Right forelimb (tissue), 1 donor: ENCODE data around the gene GUCY1A1.

Source experiments
- DNase-seq: peaks from one replicate; pipeline ENCODE4 v3.0.0-alpha.2; 2018

The GUCY1A1 gene

DNA sequence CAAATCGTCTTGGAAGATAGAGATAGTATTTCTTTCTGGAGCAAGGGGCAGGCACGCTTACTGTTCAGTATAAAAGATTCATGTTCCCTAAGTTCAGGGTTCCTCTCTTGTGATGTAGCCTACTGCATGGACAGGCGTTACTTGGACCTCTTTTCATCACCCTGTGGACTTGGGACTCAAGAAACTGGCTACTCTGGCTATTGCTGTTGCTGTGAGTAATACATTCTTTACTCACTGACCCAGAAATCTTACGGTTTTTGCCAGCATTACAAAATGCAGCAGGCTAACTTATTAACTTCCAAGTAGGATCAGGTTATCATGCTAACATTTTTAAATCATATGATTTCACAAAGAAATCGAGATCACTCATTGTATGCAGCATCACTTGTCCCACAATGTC is 79.3 kb downstream of the GUCY1A1 start:
- DNase-seq = no peak

DNA sequence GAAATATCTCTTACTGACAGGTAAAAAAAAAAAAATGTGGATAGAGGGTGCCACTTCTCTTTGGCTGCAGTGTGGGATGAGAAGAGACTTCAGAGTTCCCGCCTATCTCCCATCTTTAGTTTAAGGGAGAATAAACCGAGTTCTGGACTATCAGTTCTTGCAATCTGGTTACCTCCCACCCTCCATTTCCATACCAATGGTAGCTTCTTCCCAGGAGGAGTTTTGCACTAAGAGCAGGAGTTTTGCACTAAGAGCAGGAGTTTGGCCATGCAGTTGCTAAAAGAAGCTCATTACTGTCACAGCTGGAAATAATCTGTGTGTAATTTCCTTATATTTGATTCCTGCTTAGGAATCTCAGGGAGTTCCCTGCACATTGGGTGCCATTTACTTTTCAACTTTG is 81.4 kb downstream of the GUCY1A1 start:
- no peak for DNase-seq

DNA sequence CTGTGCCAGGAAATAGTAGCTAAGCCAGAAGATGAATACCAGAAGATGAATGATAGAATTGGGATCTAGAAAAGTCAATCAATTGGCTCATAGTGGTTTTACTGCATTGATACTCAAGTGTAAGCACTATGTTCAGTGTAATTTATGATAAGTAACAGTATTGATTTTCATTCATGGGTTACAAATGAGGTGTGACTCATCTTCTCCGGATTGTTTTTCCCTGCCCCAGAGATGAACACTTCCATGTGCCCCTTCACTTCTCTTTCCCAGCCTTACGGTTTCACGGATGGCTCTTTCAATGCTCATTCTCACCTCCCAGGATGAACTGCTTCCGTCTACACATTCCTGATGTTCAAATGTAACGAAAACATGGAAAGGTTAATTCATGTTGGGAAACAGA is 82.4 kb downstream of the GUCY1A1 start:
- DNase-seq = no peak

DNA sequence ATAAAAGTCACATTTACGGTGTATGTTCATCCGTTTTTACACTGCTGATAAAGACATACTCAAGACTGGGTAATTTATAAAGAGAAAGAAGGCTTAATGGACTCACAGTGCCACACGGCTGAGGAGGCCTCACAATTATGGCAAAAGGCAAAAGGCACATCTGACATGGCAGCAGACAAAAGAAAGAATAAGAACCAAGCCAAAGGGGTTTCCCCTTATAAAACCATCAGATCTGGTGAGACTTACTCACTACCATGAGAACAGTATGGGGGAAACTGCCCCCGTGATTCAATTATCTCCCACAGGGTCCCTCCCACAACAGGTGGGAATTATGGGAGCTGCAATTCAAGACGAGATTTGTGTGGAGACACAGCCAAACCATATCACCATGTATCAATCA is 84.9 kb downstream of the GUCY1A1 start:
- DNase-seq = no peak

DNA sequence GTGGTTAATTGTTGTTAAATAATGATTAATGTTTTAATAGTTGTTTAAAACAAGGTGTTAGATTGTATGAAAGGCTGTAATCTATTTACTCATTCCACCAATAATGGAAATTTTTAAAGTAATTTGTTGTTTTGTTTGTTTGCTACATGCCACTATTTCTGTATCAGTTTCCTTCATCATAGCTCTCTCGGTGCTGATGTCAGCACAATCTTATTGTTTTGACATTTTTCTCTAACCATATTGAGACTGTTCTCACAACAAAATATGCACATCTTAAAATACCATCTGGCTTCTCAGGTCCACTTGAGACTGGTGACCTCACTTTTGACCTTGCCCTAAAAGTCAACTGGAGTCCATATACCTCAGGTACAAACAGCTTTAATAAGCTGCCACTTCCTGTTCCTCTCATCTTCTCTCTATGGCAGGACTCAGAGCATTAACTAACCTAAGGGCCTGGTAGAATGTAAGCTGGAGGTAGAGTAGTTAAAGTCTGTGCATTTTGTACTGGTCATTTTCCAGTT is 91.2 kb downstream of the GUCY1A1 start:
- DNase-seq = no peak

DNA sequence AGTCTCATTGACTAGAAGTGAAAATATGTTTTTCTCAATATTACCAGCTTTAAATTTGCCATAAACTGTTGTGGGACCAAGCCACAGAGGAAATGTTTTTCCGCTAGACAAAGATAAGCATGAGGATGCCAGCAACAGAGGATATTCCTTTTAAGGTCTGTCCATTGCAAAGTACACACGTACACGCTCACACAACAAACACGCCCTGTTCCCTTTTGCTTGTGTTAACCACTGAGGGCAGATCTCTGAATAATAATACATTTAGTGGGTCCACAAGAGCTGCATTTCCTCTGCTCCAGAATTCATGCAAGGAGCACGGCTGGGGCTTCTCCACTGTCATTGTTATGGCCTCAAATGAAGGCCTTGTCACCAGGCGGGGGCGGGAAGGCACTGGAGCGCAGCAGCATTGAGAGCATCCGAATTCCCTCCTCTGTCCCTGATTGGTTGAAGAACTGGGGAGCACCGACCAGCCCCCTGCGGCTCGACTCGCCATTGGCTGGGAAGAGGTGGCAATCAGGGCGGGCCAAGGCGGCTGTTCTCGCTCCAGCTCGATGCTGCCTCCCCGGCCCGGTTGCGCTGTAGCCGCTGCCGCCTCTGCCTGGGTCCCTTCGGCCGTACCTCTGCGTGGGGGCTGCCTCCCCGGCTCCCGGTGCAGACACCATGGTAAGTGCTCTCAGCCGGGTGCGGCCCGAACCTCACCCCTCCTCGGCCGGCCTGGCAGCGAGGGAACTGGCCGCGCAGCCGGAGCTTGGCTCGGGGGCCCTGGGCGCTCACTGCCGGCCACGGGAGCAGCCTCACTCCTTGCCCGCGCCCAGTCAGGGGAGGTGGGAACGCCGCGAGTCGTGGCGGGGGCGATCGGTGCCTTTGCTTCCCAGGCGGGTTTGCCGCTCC is 92.1 kb downstream of the GUCY1A1 start, which contains the start of gene GUCY1B1:
GUCY1B1 (plus strand) TSS at position 541 of the 891 bp plus-strand sequence; CDS start at position 661, 120 bp downstream.
- DNase-seq = peak; percentile 93

DNA sequence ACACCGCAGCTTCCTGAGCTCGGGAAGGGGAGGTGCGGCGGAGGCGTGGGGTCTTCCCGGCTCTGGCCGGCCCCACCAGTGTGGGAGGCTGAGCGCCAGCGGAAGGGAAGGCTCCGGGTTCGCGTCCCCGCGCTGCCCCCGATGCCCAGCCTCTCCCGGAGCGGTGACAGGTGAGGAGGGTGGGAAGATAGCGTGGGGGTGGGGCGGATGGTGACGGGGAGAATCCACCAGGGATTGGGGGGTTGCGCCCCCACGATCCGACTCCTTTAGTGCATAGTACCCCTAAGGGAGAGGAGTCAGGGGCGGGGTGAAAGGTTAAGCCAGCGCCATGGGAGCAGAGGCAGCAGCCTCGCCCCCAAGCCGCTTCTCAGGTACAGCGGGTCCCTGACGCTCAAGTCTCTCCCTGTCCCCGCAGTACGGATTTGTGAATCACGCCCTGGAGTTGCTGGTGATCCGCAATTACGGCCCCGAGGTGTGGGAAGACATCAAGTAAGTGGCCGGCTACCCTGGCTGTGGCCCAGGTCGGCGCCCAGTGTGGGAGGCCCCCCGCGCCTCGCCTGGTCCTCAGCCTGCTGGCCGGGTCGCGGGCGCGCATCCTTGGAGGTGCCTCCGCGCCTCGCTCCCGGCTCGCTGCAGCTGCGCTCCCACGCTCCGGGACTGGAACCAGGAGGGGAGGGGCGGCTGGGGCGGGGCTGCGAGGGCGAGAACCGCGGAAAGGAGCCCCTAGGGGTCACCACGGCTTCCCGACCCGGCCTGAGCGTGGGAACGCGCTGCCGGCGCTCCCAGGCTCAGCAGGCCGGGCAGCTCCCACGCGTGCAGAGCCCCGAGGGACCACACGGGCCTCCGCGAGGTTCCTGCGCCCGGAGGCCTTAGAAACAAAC is 93.0 kb downstream of the GUCY1A1 start:
- peak; percentile 81 for DNase-seq

DNA sequence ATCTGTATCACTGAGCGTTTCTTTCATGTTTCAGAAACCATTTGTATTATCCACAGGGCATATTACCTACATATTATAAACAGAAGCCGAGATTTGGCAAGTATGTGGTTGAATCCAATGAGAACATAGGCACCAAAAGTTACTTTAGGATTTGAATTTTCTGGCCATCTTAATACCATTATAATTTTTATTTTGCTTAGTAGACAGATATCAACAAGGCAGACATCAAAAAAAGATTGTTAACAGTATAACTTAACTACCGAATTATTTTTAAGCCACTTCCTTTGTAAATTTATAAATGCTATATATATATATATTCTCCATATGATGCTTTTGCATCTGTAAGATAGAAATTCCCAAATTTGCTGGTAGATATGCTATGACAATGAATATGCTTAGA is 94.4 kb downstream of the GUCY1A1 start:
- DNase-seq = no peak

DNA sequence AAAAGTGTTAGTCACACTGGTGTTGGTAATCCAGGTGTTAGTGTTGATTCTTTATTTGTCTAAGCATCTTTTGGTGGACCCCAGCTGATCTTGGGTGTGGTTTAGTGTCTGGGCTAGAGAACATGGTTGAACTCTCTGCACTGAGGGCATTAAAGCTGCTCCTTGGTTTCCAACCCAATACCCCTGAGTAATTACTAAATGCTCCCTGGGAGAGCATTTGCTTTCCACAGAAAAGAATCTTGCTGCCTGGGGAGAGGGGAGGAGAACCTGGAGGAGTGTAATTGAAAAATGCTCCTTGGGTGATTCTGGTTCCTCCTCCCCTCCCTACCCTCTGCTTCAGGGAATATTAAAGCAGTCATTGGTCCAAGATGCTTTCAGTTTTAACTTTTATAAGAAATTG is 95.3 kb downstream of the GUCY1A1 start:
- no peak for DNase-seq

DNA sequence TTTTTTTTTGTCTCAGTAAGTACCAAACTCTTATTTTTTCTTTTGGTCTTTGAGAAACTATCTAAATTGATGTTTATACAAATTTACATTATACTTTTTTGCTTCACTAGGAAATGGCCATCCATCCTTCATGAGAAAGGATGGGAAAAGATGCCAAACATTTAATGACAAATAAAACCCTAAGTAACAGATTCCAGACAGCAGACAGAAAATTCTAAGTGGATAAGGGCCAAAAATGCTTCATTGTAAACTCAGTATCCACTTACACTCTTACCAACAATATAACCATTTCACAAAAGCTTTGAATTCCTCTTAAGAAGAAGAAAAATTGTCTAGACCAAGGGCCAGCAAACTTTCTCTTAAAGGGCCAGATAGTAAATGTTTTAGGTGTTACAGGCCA is 95.7 kb downstream of the GUCY1A1 start:
- DNase-seq = no peak

DNA sequence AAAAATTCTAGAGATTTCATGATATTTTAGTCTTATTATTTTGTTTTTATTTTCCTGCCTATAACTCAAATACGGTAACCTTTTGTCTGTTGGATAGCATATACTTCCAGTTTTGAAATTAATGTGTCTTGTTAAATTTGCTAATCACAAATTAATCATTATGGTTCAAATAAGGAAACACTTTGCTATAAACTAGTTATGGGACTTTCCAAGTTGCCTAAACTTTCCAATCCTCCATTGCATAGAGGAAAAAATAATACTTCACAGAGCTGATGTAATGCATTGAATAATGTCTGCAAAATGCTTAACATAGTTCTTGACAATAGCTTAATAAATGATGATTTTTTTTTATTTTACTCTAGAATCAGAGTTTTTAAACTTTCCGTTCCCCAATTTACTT is 96.9 kb downstream of the GUCY1A1 start:
- no peak for DNase-seq

DNA sequence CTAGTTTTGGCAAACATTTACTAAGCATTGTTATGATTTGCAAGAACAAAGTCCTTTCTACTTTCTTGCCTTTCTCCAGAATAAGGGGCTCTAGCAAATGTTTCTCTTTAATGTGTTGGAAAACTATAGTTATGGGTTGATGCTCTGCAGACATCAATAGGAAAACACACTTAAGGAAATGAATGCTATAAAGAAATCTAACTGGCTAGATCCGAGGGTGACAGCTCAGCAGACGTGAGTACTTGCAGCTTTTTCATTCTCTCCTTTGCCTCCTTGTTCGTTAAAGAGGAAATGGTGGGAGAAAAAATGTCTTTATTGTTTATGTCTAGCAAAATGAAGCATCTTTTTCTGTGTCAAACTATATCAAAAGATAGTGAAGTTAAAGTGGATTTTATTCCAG is 98.5 kb downstream of the GUCY1A1 start:
- DNase-seq = no peak

DNA sequence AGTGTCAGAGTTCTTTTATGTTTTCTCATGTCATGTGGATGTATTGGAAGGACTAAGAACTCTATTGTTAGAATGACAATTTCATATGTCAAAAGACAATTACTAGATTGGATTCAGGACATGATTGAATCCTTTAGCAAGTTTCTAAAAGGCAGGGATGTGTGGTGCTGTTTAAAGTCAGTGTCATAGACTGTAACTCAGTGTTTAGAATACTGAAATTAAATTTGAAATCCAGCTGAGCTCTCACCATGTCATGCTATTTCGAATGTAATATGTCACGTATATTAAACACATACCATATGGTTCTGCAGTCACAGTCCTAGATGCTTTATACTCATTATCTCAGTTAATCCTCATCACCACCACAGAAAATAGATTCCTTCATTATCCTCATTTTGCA is 100.0 kb downstream of the GUCY1A1 start:
- DNase-seq = no peak

DNA sequence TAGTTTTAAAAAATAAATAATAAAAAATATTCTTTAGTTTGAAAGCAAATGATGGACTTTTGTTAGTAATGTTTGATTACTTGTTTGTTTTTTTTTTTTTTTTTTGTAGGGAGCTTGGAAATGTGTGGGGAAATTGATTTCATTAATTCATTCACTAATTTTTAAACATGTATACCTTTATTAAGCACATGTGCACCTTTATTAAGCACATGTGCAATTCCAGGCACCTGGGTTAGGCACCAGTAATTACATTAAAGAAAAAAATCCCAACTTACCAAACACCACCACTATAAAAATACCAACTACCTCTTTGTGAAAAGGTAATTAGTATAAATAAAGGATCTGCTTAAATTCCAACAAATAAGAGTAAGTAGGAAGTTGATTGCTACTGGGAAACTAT is 101.7 kb downstream of the GUCY1A1 start:
- DNase-seq = no peak

DNA sequence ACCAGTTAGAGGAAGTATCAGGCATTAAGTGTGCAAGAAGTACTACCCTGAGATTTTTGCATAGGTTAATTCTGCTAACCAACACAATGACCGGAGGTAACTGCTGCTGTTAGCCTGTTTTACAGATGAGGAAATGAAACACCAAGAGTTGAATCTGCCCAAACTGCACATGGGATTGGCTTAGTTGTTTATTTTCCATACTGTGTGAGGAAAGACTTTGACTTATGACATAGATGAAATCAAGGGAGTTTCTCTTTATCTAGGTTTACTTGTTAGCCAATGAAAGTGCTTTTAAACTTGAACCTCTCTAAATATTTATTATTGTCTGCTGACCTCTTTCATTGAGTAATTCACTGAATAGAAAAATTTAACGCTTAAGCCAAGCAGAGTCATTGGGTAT is 102.4 kb downstream of the GUCY1A1 start:
- DNase-seq = no peak

DNA sequence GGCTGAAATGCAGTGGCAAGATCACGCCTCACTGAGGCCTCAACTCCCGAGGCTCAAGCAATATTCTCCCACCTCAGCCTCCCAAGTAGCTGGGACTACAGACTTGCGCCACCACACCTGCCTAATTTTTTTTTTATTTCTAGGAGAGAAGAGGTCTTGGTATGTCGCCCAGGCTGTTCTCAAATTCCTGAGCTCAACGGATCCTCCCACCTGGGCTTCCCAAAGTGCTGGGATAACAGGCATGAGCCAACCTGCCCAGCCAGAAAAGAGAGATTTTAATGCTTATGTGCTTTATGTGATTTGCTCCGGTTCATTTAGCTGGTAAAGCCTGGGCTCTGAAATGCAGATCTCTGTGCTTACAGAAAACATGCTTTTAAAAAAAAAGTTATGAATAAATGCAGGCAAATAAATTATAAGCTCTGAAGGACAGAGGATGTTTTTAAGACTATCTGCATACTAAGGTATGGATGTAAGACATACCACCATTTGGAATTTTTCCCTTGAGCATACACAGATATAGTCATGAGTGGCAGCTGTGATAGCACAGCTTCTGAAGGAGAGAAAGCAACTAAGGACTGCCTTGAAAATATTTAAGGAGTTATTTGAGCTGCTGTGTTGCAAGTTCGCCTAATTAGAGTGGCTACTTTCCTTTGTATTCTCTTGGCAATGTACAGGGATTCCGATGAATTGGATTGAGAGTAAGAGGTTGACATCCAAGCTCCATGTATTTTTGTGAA is 106.0 kb downstream of the GUCY1A1 start:
- DNase-seq = no peak

DNA sequence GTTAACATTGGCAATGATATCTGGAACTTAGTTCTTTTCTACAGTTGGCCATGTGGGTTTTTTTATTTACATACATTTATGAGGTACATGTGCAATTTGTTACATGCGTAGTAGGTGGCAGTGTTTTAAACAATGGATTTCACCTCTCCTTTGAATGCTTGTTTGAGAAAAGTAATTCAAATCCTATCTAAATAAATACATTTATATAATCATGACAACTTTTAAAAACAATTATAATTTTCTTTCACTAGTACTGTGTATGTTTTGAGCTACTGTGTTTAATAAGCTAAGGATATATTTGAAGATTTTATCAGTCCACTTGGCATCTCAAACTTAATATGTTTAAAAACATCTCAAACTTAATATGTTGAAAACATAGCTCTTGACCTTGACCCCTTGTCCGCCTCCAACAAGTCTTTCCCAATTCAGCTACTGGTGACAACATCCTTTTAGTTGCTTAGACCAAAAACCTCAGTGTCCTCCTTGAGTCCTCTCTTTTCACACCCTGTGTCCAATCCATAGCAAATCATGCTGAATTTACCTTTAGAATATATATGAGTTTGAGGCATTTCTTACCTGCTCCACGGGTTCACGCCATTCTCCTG is 106.7 kb downstream of the GUCY1A1 start:
- DNase-seq = no peak

DNA sequence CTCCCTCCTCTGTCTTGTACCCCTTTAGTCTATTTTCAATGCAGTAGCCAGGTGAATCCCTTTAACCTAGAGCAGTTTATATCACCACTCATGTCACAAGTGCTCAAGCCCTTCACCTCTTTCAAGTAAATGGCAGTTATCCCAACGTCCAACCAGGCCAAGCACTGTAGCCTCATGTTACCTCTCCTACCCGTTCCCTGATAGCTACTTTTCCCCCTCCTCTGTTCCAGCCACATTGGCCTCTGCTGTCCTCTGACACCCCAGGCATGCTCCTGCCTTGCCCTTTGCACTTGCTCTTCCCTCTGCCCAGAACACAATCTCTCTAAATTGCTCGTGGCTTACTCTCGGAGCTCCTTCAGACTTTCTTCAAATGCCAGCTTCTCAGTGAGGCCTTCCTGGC is 107.4 kb downstream of the GUCY1A1 start:
- no peak for DNase-seq

DNA sequence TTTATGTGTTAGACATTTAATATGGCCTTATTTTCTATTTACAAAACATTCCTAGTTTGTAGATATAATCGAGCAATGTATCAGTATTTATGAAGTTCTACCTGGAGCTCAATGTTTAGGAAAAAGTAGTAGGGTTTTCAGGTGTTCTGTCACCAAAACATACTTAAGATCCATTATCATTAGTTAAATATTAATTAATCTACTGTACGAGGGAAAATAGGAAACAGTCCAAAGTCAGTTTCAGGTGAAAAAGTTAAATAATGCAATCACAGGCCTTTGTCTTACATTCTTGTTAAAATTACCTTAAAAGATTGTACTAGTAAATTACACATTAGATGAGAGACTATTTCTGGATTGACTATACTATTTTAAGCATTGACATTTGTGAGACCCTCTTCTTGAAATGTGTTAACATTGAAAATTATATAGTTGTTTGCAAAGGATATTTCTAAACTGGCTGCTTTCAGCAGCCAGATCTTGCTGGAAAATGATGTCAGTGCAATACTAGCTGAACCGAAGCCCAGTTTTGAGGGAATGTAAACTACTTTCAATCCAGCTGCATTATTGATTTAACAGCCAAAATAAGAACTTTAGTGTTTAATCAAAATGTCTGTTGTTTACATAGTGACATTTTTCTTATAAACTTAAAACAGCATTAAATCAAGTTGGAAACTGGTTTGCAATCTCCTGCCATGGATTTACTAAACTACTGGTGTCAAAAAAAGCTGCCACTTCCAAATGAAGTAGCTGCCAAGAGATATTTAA is 111.5 kb downstream of the GUCY1A1 start:
- DNase-seq = no peak

DNA sequence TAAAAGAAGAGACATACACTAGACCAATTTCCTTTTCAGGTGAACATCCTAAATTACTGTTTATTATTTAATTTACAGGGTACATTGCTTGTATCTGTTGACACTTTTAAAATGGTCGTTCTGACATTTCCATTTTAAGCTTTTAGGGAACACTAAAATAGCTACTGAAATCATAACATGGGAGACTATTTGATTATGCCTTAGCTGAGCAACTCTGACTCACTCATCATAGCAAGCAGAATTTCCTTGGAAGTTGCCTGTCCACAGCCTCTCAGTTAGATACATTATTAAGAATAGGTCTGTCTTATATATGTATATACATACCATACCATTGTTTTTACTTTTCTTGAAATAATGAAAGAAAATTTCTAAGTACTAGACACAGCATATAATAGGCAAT is 114.1 kb downstream of the GUCY1A1 start:
- DNase-seq = no peak

DNA sequence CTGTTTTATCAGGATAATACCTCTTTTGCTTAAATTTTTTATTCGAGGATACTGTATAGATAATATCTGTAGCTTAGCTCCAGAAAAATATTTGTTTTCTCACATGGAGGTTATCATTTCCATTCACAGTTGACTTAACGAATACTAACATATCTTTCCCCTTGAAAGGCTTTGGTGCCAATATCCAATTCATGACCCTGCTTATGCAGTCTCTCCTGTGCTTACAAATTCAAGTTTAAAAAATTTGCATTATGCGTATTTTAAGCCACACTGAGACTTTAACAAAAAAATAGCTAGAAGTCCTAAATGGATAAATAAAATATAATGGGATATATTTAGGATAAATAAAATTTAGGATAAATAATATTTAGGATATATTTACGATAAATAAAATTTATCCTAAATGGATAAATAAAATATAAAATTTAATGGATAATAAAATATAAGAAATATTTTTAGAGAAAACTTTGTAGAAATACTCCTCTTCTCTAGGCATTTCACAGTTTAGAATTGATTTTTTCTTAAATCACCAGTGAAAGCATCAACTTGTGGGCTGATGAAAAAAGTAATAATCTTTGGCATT is 114.7 kb downstream of the GUCY1A1 start:
- DNase-seq = no peak
